ENCODE data around the gene KCNH1. TPM values are rescaled to one million over a fixed set of nuclear protein-coding genes. Genes with fewer than 3 reads are reported as not detected.

Gene KCNH1
- total and polyA plus RNA-seq, 10 of the 15 experiments (the other 5 are each of a cell fraction or from before 2014, with no cell fraction given) = 0.02 to 0.04 (median 0.04) TPM; not detected in 7

GRCh38 chr1:210773450-210773849 is 360.5 kb downstream of the KCNH1 start (continued):
- TF ChIP-seq ZBTB11 (CRISPR knock-in tag; IDR thresholded peaks at IDR 0.05) (no peak), PAX5 (IDR thresholded peaks at IDR 0.05; ENCODE audit: borderline replicate concordance, low read depth, low read length) (no peak)

- Histone ChIP-seq H3K9ac (ENCODE audit: control insufficient read depth, insufficient read depth, low read length) (no peak overlapping the region), H3K27me3 (replicated peaks in 1 of 2; ENCODE audit: control insufficient read depth in 2 of 2, insufficient read depth in 2 of 2, low read length in 1 of 2) (no peaks in the 10 kb centered on the region), H4K20me1 (ENCODE audit: control insufficient read depth, insufficient read depth) (no peaks in the 10 kb centered on the region), H3K9me3 (replicated peaks; ENCODE audit: control insufficient read depth, insufficient read depth, low read length) (no peaks in the 10 kb centered on the region), H3K4me2 (ENCODE audit: control insufficient read depth, insufficient read depth) (no peak overlapping the region), H3K79me2 (ENCODE audit: control insufficient read depth, insufficient read depth, low read length) (no peaks in the 10 kb centered on the region), H3K4me1 (ENCODE audit: control insufficient read depth, insufficient read depth, low read length) (no peaks in the 10 kb centered on the region), H2AFZ (ENCODE audit: control insufficient read depth, low read depth, low read length) (no peak overlapping the region), H3K36me3 (ENCODE audit: control insufficient read depth in 2 of 2, insufficient read depth in 2 of 2, low read length in 1 of 2) (no peaks in the 10 kb centered on the region), H3K27ac (ENCODE audit: control insufficient read depth, insufficient read depth) (no peak overlapping the region), H3K4me3 (no peak overlapping the region)
- FAIRE-seq = no peak
- no peak for DNase-seq (ENCODE audit: low read depth, low spot score)
- SMC1A ChIA-PET (ENCODE audit: uncharacterized antibody, unreplicated experiment) = no interaction called here
- peak; percentile 31; the same call in 2 of the 3 replicates for ATAC-seq
- RAD21 ChIA-PET (ENCODE audit: unreplicated experiment) = no interaction called here
- intact Hi-C loops (cut with micrococcal nuclease; ENCODE audit: unreplicated experiment) = no loop called here
- POLR2A ChIA-PET = no interaction called here
- TF ChIP-seq NFXL1 (IDR thresholded peaks at IDR 0.05; ENCODE audit: borderline replicate concordance) (no peak), ETV6 (conservative IDR thresholded peaks at IDR 0.05 in 1 of 2, IDR thresholded peaks at IDR 0.05 in 1 of 2; ENCODE audit: borderline replicate concordance in 1 of 2, low read depth in 1 of 2) (no peak), DPF2 (IDR thresholded peaks at IDR 0.05) (no peak), PRDM15 (CRISPR knock-in tag; IDR thresholded peaks at IDR 0.05) (no peak), MYB (IDR thresholded peaks at IDR 0.05; ENCODE audit: borderline replicate concordance, low read depth, low read length) (no peak), USF2 (IDR thresholded peaks at IDR 0.05; ENCODE audit: borderline replicate concordance, low read depth, low read length) (no peak), ESRRA (IDR thresholded peaks at IDR 0.05; ENCODE audit: low read length) (no peak), ZSCAN29 (IDR thresholded peaks at IDR 0.05) (no peak), CBX3 (IDR thresholded peaks at IDR 0.05; ENCODE audit: borderline replicate concordance, low read depth) (no peak), ASH2L (IDR thresholded peaks at IDR 0.05; ENCODE audit: borderline replicate concordance, low read depth) (no peak), POU2F2 (IDR thresholded peaks at IDR 0.05; ENCODE audit: borderline replicate concordance, low read depth, low read length) (no peak), RAD51 (IDR thresholded peaks at IDR 0.05) (no peak)
- CTCF ChIA-PET = interaction anchor here (1.8 kb wide), 1 partner anchor 10 kb away, joined by 3 read pairs; no protein-coding TSS in a partner anchor
- 21% methylated on average over 5 of the region's 5 CpGs for WGBS (ENCODE audit: insufficient coverage, insufficient replicate concordance, low lambda C conversion rate, missing lambda C conversion rate)
- no TSS peak for BruUV-seq (replicated peaks)
- in situ Hi-C loops (cut with MboI) = no loop called here
These were observed 362.8 kb downstream of the KCNH1 start for GRCh38 chr1:210771131-210771530.

Data from GM12878 (cell line).